MCF 10A (cell line): Measurements from ENCODE around the gene CXCR2. TPM values are rescaled to one million over a fixed set of nuclear protein-coding genes. Genes with fewer than 3 reads are reported as not detected.

ENCODE experiments used
- BruUV-seq: library from RNA; stranded (reverse); fragments of 400-500 nt; replicated peaks from 2 replicates; lab custom pipeline; 2021; lab: Mats Ljungman, UMichigan
- CTCF ChIA-PET: fragments of 300-600 bp; sonication (Branson Sonifier 250); formaldehyde crosslinking; extraction: SDS; loops from one replicate; lab custom pipeline; 2021; ENCODE audit warnings: antibody characterized with exemption, inconsistent platforms; lab: Yijun Ruan, JAX
- POLR2A ChIA-PET: fragments of 300-600, 350-650 bp; sonication (Branson Sonifier 250); formaldehyde crosslinking; extraction: SDS; loops from one replicate; lab custom pipeline; 2020; ENCODE audit warnings: antibody characterized with exemption, inconsistent platforms; lab: Yijun Ruan, JAX
- DNase-seq: peaks from one replicate; pipeline ENCODE4 v3.0.0-alpha.2; 2018; ENCODE audit not compliant: unreplicated experiment
- H3K27ac Mint-ChIP-seq: one replicate; pipeline ENCODE4 v1.8.0; 2022; ENCODE audit warnings: mild to moderate bottlenecking, low read depth, mixed read lengths; ENCODE audit not compliant: unreplicated experiment
- H3K27me3 Mint-ChIP-seq: one replicate; pipeline ENCODE4 v1.8.0; 2022; ENCODE audit warnings: mixed read lengths; ENCODE audit not compliant: insufficient read depth, unreplicated experiment
- H3K36me3 Mint-ChIP-seq: one replicate; pipeline ENCODE4 v1.8.0; 2022; ENCODE audit warnings: mild to moderate bottlenecking, moderate library complexity, mixed read lengths; ENCODE audit not compliant: insufficient read depth, unreplicated experiment
- H3K4me1 Mint-ChIP-seq: one replicate; pipeline ENCODE4 v1.8.0; 2022; ENCODE audit warnings: mixed read lengths; ENCODE audit not compliant: insufficient read depth, unreplicated experiment
- H3K4me3 Mint-ChIP-seq: one replicate; pipeline ENCODE4 v1.8.0; 2022; ENCODE audit warnings: mild to moderate bottlenecking, moderate library complexity, mixed read lengths; ENCODE audit not compliant: unreplicated experiment
- H3K9me3 Mint-ChIP-seq: one replicate; pipeline ENCODE4 v1.8.0; 2022; ENCODE audit warnings: mixed read lengths; ENCODE audit not compliant: unreplicated experiment
- intact Hi-C: fragments of 100-400 bp; cut with micrococcal nuclease; formaldehyde crosslinking; loops from 2 replicates; pipeline ENCODE4 v1.14.1; 2022
- total RNA-seq: library from RNA; stranded (reverse); gene quantifications from 2 replicates; pipeline ENCODE4 v1.2.3, GENCODE V29; 2022
- TF ChIP-seq, protein P1 (sequence below): fragments of 200-600 bp; IDR thresholded peaks from one replicate; pipeline ENCODE4 v1.8.0; 2022; ENCODE audit warnings: antibody characterized with exemption, mild to moderate bottlenecking; ENCODE audit not compliant: unreplicated experiment

CXCR2 gene
- total RNA-seq, 1 experiment from 2014 or later, result not detected

DNA sequence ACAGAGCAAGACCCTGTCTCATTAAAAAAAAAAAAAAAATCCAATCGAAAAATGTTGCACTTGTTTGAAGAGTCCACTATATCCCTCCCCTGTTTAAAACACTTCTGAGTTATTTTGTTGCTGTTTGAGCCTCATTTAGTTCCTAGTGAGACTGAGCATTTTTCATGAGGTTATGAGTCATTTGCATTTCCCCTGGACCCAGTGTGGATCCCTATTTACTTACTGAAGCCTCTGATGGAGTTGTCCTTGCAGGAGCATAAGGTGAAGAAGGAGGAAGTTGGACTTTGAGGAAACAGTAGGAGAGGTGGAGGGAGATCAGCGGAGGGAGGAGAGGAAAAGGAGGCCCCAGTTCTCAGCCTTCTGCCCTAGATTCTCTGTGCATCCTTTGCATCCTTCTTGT is 35.8 kb downstream of the CXCR2 start:
- no peak for DNase-seq
- Mint-ChIP-seq H3K36me3 (no peaks in the 10 kb centered on the region), H3K27ac (no peak overlapping the region), H3K4me3 (no peak overlapping the region), H3K4me1 (peaks cover 6% of the 10 kb centered on the region), H3K9me3 (no peaks in the 10 kb centered on the region), H3K27me3 (peaks cover 11% of the 10 kb centered on the region)
- intact Hi-C loops, result no loop called here
- CTCF ChIA-PET, result interaction anchor here (0.8 to 1.2 kb wide), 2 partner anchors 8 to 11 kb away, joined by 3 read pairs; no protein-coding TSS in a partner anchor
- POLR2A ChIA-PET, result no interaction called here
- BruUV-seq, result no TSS peak
- TF ChIP-seq, protein P1, sequence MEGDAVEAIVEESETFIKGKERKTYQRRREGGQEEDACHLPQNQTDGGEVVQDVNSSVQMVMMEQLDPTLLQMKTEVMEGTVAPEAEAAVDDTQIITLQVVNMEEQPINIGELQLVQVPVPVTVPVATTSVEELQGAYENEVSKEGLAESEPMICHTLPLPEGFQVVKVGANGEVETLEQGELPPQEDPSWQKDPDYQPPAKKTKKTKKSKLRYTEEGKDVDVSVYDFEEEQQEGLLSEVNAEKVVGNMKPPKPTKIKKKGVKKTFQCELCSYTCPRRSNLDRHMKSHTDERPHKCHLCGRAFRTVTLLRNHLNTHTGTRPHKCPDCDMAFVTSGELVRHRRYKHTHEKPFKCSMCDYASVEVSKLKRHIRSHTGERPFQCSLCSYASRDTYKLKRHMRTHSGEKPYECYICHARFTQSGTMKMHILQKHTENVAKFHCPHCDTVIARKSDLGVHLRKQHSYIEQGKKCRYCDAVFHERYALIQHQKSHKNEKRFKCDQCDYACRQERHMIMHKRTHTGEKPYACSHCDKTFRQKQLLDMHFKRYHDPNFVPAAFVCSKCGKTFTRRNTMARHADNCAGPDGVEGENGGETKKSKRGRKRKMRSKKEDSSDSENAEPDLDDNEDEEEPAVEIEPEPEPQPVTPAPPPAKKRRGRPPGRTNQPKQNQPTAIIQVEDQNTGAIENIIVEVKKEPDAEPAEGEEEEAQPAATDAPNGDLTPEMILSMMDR, result no peak

DNA sequence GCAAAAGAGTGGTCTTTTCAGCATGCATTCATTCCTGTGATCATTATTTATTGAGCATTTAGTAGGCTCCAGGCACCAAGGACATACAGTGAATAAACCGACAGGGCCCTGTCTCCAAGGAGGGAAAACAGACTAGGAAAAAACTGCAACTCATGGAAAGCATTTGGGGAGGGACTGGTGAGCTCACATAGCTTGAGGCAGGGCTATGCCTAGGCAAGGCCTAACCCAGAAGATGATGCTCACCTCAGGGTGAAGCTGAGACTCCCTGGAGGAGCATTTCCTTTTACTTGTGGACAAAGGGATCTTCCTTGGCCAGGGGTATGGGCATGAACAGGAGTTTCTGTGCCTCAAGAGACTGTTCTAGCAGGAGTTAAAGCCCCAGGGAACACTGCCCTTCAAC is 37.0 kb downstream of the CXCR2 start:
- Mint-ChIP-seq H3K4me3 (no peak overlapping the region), H3K9me3 (no peaks in the 10 kb centered on the region), H3K36me3 (no peaks in the 10 kb centered on the region), H3K27me3 (peaks cover 11% of the 10 kb centered on the region), H3K4me1 (peaks cover 6% of the 10 kb centered on the region), H3K27ac (no peak overlapping the region)
- POLR2A ChIA-PET, result interaction anchor here (0.6 to 0.7 kb wide), 2 partner anchors 55 to 1032 kb away, joined by 3 read pairs; no protein-coding TSS in a partner anchor
- BruUV-seq, result no TSS peak
- CTCF ChIA-PET, result interaction anchor here (0.6 to 1.4 kb wide), 6 partner anchors 9 to 377 kb away, joined by 3 to 6 read pairs (median 3); no protein-coding TSS in a partner anchor
- TF ChIP-seq, protein P1, result no peak
- DNase-seq, result no peak
- intact Hi-C loops, result no loop called here

DNA sequence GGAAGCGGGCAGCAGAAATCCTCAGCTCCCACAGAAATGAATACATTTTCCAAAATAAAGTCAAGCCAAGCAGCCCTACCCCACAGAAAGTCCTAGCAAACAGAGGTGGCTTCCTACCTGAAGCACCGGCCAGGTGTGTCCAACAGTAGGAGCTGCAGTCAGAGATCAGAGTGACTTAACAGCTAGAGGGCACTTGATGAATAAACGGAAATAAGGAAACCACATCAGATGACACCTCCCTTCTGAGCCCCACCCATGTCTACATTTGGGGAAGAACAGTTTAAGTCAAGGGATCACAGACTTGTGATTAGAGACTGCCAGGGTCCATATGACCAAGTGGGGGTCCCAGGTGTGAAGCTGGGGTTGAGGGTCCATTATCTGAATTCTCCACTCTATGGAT is 41.0 kb downstream of the CXCR2 start, which contains the start of gene CXCR1:
TSS of gene CXCR1 (minus strand) at position 172 of the 400 bp plus-strand sequence. CDS start 1,751 bp downstream, outside the sequence.
- CTCF ChIA-PET, result interaction anchor here (0.6 to 1.8 kb wide), 4 partner anchors 10 to 18 kb away, joined by 4 to 6 read pairs (median 4); no protein-coding TSS in a partner anchor
- peak; percentile 56 for DNase-seq
- peaks cover 4% of the 10 kb centered on the region for H3K27me3 Mint-ChIP-seq

DNA sequence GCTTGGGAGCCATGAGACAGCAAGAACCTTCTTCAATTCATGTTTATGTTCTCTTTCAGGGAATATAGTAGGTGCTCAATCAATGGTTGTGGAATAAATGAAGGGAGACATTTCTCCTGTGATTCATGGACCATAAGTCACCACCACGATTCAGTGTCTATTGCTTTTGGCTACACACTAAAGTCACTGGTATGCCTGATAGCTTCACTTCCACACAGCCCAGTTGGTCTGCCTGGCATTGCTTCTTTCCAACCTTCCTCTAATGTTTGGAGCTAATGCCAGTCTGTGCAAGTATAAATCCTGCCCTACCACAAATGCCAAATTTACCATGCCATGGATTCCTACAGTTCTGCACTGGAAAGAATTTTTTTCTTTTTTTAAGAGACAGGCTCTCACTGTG is 42.2 kb downstream of the CXCR2 start:
- Mint-ChIP-seq H3K27ac (no peak overlapping the region), H3K4me3 (no peak overlapping the region), H3K9me3 (no peaks in the 10 kb centered on the region), H3K27me3 (peaks cover 11% of the 10 kb centered on the region), H3K36me3 (no peaks in the 10 kb centered on the region), H3K4me1 (no peaks in the 10 kb centered on the region)
- no peak for DNase-seq
- BruUV-seq, result no TSS peak
- intact Hi-C loops, result no loop called here
- TF ChIP-seq, protein P1, result no peak
- CTCF ChIA-PET, result interaction anchor here (0.5 to 1.9 kb wide), 12 partner anchors 11 to 1436 kb away, joined by 3 to 9 read pairs (median 3); no protein-coding TSS in a partner anchor
- POLR2A ChIA-PET, result interaction anchor here (1.0 kb wide), 1 partner anchor 49 kb away, joined by 3 read pairs; the partner anchor contains the start of gene ARPC2

More for the DNA sequence above, 41.0 kb downstream of the CXCR2 start, which contains the start of gene CXCR1:
- TF ChIP-seq, protein P1, result no peak
- H3K36me3 Mint-ChIP-seq, result no peaks in the 10 kb centered on the region
- intact Hi-C loops, result no loop called here
- H3K27ac Mint-ChIP-seq, result no peak within 1 kb of the TSS
- no TSS peak for BruUV-seq
- no peaks in the 10 kb centered on the region for H3K9me3 Mint-ChIP-seq
- H3K4me3 Mint-ChIP-seq, result no peak within 1 kb of the TSS
- H3K4me1 Mint-ChIP-seq, result peaks cover 6% of the 10 kb centered on the region
- POLR2A ChIA-PET, result interaction anchor here (0.6 to 0.9 kb wide), 2 partner anchors 18 to 28 kb away, joined by 3 to 4 read pairs; no protein-coding TSS in a partner anchor
